Endothelial cell of umbilical vein (primary cell): Measurements from ENCODE around the gene RAD51B. TPM values are rescaled to one million over a fixed set of nuclear protein-coding genes. Genes with fewer than 3 reads are reported as not detected.

ENCODE experiments used
- BruUV-seq: library from RNA; stranded (reverse); fragments of 400-500 nt; replicated peaks from 2 replicates; lab custom pipeline; 2021; lab: Mats Ljungman, UMichigan
- CTCF ChIA-PET: fragments of 300-600, 350-600 bp; sonication (Branson Sonifier 250); formaldehyde crosslinking; loops from one replicate; lab custom pipeline; 2021; ENCODE audit warnings: antibody characterized with exemption, inconsistent platforms; lab: Charles Lee
- POLR2A ChIA-PET: fragments of 300-600, 350-600 bp; sonication (Branson Sonifier 250); formaldehyde crosslinking; loops from one replicate; lab custom pipeline; 2021; ENCODE audit warnings: antibody characterized with exemption, inconsistent platforms; lab: Charles Lee
- DNase-seq: peaks from one replicate; pipeline ENCODE4 v3.0.0-alpha.2; 2011; ENCODE audit warnings: low read depth, low spot score
- FAIRE-seq: peaks from 2 replicates; lab custom pipeline; 2011; peaks lifted over from hg19 to GRCh38; lab: Jason Lieb, UNC
- H2AFZ ChIP-seq: 2 replicates; pipeline ENCODE4 v1.6.0; 2012; ENCODE audit warnings: low read depth, low read length, control low read depth, inconsistent platforms
- H3K27ac ChIP-seq: 2 replicates; pipeline ENCODE4 v1.5.1; 2011; ENCODE audit warnings: low read depth, mild to moderate bottlenecking, control low read depth, low read length, moderate library complexity; ENCODE audit not compliant: insufficient read depth
- H3K27me3 ChIP-seq, 2 experiments: 2 replicates each; pipeline versions ENCODE4 v1.6.0 to v1.6.1; 2011; ENCODE audit warnings: low read length in 2 of 2, mixed read lengths in 1 of 2; ENCODE audit not compliant: control insufficient read depth in 2 of 2, insufficient read depth in 2 of 2
- H3K36me3 ChIP-seq, 2 experiments: 2 replicates in 1 of 2; 3 replicates in 1 of 2; pipeline ENCODE4 v1.5.1; 2011; ENCODE audit warnings: low read length in 2 of 2, mild to moderate bottlenecking in 1 of 2, moderate library complexity in 1 of 2; ENCODE audit not compliant: control insufficient read depth in 2 of 2, insufficient read depth in 2 of 2; ENCODE audit errors: extremely low read depth in 1 of 2
- H3K4me1 ChIP-seq: 3 replicates; pipeline ENCODE4 v1.5.1; 2011; ENCODE audit warnings: mild to moderate bottlenecking, low read length; ENCODE audit not compliant: control insufficient read depth, insufficient read depth; ENCODE audit errors: extremely low read depth
- H3K4me2 ChIP-seq: 2 replicates; pipeline ENCODE4 v1.6.1; 2011; ENCODE audit warnings: low read length, control low read depth, mixed read lengths; ENCODE audit not compliant: insufficient read depth
- H3K4me3 ChIP-seq, 3 experiments: fragments of 200-600 bp in 1 of 3; sonication (generic), shearing (Covaris generic) in 1 of 3; replicated peaks in 1 of 3; 2 replicates each; pipeline ENCODE4 v1.5.1; 2011 to 2016; ENCODE audit warnings: control low read depth in 3 of 3, low read length in 3 of 3, mild to moderate bottlenecking in 2 of 3, inconsistent platforms in 1 of 3, low read depth in 1 of 3, moderate library complexity in 1 of 3; ENCODE audit not compliant: insufficient read depth in 1 of 3
- H3K79me2 ChIP-seq: 2 replicates; pipeline ENCODE4 v1.6.0; 2012; ENCODE audit warnings: low read length, inconsistent platforms; ENCODE audit not compliant: control insufficient read depth, insufficient read depth
- H3K9ac ChIP-seq: replicated peaks from 2 replicates; pipeline ENCODE3; 2011; ENCODE audit warnings: low read length, control low read depth; ENCODE audit not compliant: insufficient read depth; ENCODE audit errors: extremely low read depth
- H3K9me1 ChIP-seq: replicated peaks from 3 replicates; pipeline ENCODE4 v1.6.0; 2011; ENCODE audit warnings: mild to moderate bottlenecking, low read length; ENCODE audit not compliant: control insufficient read depth, insufficient read depth; ENCODE audit errors: extremely low read depth
- H3K9me3 ChIP-seq: replicated peaks from 2 replicates; pipeline ENCODE4 v1.5.1; 2012; ENCODE audit warnings: low read length, inconsistent platforms; ENCODE audit not compliant: control insufficient read depth, insufficient read depth
- H4K20me1 ChIP-seq: replicated peaks from 2 replicates; pipeline ENCODE3; 2011; ENCODE audit warnings: mild to moderate bottlenecking, low read length; ENCODE audit not compliant: control insufficient read depth, insufficient read depth; ENCODE audit errors: extremely low read depth
- CTCF ChIP-seq, 2 donors: IDR thresholded peaks; 1 replicate in 1 of 2; 2 replicates in 1 of 2; pipeline ENCODE4 v1.5.1; 2011; ENCODE audit warnings: low read length in 2 of 2, mild to moderate bottlenecking in 2 of 2, moderate library complexity in 2 of 2, control low read depth in 1 of 2, inconsistent platforms in 1 of 2, low read depth in 1 of 2; ENCODE audit not compliant: insufficient read depth in 1 of 2; ENCODE audit errors: extremely low read depth in 1 of 2
- EZH2 ChIP-seq: IDR thresholded peaks from 2 replicates; pipeline ENCODE4 v1.6.1; 2012; ENCODE audit warnings: borderline replicate concordance, low read depth, mild to moderate bottlenecking, moderate library complexity, low read length, inconsistent platforms; ENCODE audit not compliant: severe bottlenecking
- FOS ChIP-seq: IDR thresholded peaks from 2 replicates; pipeline ENCODE4 v1.6.1; 2011; ENCODE audit warnings: mild to moderate bottlenecking, low read length, moderate library complexity, borderline replicate concordance; ENCODE audit not compliant: insufficient read depth
- GATA2 ChIP-seq: IDR thresholded peaks from 2 replicates; pipeline ENCODE4 v1.7.0; 2011; ENCODE audit warnings: low read depth, mild to moderate bottlenecking, moderate library complexity, mixed read lengths, low read length; ENCODE audit not compliant: insufficient read length, insufficient read depth
- JUN ChIP-seq: IDR thresholded peaks from 2 replicates; pipeline ENCODE4 v1.6.1; 2011; ENCODE audit warnings: borderline replicate concordance, low read depth; ENCODE audit not compliant: insufficient read length, insufficient read depth
- MAX ChIP-seq: IDR thresholded peaks from 2 replicates; pipeline ENCODE4 v1.6.1; 2011; ENCODE audit not compliant: insufficient read depth, insufficient read length
- MYC ChIP-seq: IDR thresholded peaks from one replicate; pipeline ENCODE4 v1.6.1; 2011; ENCODE audit warnings: mild to moderate bottlenecking, low read depth, low read length
- POLR2A ChIP-seq: IDR thresholded peaks from 2 replicates; pipeline ENCODE4 v1.6.1; 2012; ENCODE audit warnings: low read depth, mild to moderate bottlenecking, control low read depth, low read length
- POLR2AphosphoS5 ChIP-seq: IDR thresholded peaks from 2 replicates; pipeline ENCODE4 v1.6.1; 2012; ENCODE audit warnings: low read depth, mild to moderate bottlenecking, control low read depth, low read length, moderate library complexity; ENCODE audit not compliant: insufficient read depth
- dilution Hi-C: fragments of 300-500 bp; cut with MboI; formaldehyde crosslinking; loops from one replicate; pipeline ENCODE4 v1.15.0; 2019; ENCODE audit warnings: low sequenced_read_pairs; ENCODE audit not compliant: extremely low pct_ligation_motif_present
- intact Hi-C: fragments of 100-400 bp; cut with micrococcal nuclease; formaldehyde crosslinking; loops from one replicate; pipeline ENCODE4 v1.10.0; 2022
- polyA plus RNA-seq, 4 experiments: library from polyadenylated mRNA; depleted of rRNA in 3 of 4; stranded (reverse) in 3 of 4; unstranded in 1 of 4; fragments of >200 nt; gene quantifications; 2 replicates each; pipeline versions ENCODE4 v1.2.1 to v1.2.3, GENCODE V29; 2011 to 2012; ENCODE audit warnings: missing spikeins in 1 of 4
- total RNA-seq: library from RNA; stranded (reverse); gene quantifications from 2 replicates; pipeline ENCODE4 v1.2.3, GENCODE V29; 2021

The RAD51B gene
- total and polyA plus RNA-seq, 2 donors (not counting 3 experiments of a cell fraction or from before 2014, with no cell fraction given) = 3.9 to 19.0 TPM

- Histone ChIP-seq H3K4me3 (no peak overlapping the region), H3K79me2 (no peaks in the 10 kb centered on the region), H3K27me3 (no peaks in the 10 kb centered on the region), H3K4me2 (no peak overlapping the region), H2AFZ (no peak overlapping the region), H3K27ac (no peak overlapping the region), H4K20me1 (no peaks in the 10 kb centered on the region), H3K9me1 (no peaks in the 10 kb centered on the region), H3K36me3 (no peaks in the 10 kb centered on the region), H3K9ac (no peak overlapping the region), H3K9me3 (no peaks in the 10 kb centered on the region), H3K4me1 (no peaks in the 10 kb centered on the region)
- DNase-seq (no peak), FAIRE-seq (no peak)
- no TSS peak for BruUV-seq
- ChIA-PET CTCF (interaction anchor here (1.0 to 1.3 kb wide), 2 partner anchors 11 to 15 kb away, joined by 3 to 4 read pairs; no protein-coding TSS in a partner anchor), POLR2A (no interaction called here)
- peak; percentile 10 for TF ChIP-seq FOS
- TF ChIP-seq JUN = no peak
- dilution Hi-C loops = no loop called here
- intact Hi-C loops = no loop called here
Measured at GRCh38 chr14:68392393-68393141, 573.0 kb downstream of the RAD51B start.

- ChIA-PET CTCF (interaction anchor here (1.0 to 1.3 kb wide), 2 partner anchors 12 to 16 kb away, joined by 3 to 4 read pairs; no protein-coding TSS in a partner anchor), POLR2A (no interaction called here)
- Histone ChIP-seq H3K9ac (no peak overlapping the region), H3K4me1 (no peaks in the 10 kb centered on the region), H3K9me3 (no peaks in the 10 kb centered on the region), H3K36me3 (no peaks in the 10 kb centered on the region), H3K27ac (no peak overlapping the region), H2AFZ (no peak overlapping the region), H3K79me2 (no peaks in the 10 kb centered on the region), H3K27me3 (no peaks in the 10 kb centered on the region), H3K4me2 (no peak overlapping the region), H4K20me1 (no peaks in the 10 kb centered on the region), H3K9me1 (no peaks in the 10 kb centered on the region), H3K4me3 (no peak overlapping the region)
- DNase-seq = no peak
- intact Hi-C loops (no loop called here), dilution Hi-C loops (no loop called here)
- FAIRE-seq = no peak
- TF ChIP-seq MAX (no peak), GATA2 (no peak), FOS (no peak), JUN (no peak), POLR2A (no peak), MYC (no peak), POLR2AphosphoS5 (no peak), EZH2 (no peak), CTCF (IDR thresholded peaks at IDR 0.05; ENCODE audit: extremely low read depth in 1 of 2, insufficient read depth in 1 of 2, low read depth in 1 of 2, low read length in 2 of 2) (no peak)
- BruUV-seq = no TSS peak
Measured at GRCh38 chr14:68393259-68393658, 573.7 kb downstream of the RAD51B start.
